A549 (cell line): ENCODE measurements around the gene ACP3.

Experiments
- CHD2 ChIP-seq: fragments of 150-350 bp; IDR thresholded peaks from 2 replicates; pipeline ENCODE4 v1.6.1; 2014; ENCODE audit warnings: low read length; ENCODE audit not compliant: partially characterized antibody
- CHD4 ChIP-seq: fragments of 200-600 bp; sonication (generic); IDR thresholded peaks from 2 replicates; pipeline ENCODE4 v1.6.1; 2016; ENCODE audit warnings: antibody characterized with exemption, mild to moderate bottlenecking, borderline replicate concordance
- EP300 ChIP-seq, 2 experiments: fragments of >200 bp; sonication (Bioruptor Twin); formaldehyde crosslinking; IDR thresholded peaks; 2 replicates in 1 of 2; 3 replicates in 1 of 2; pipeline ENCODE4 v1.6.1; 2016 to 2017
- HDAC2 ChIP-seq: fragments of 200-600 bp; sonication (generic); IDR thresholded peaks from 2 replicates; pipeline ENCODE4 v1.6.1; 2016
- MAZ ChIP-seq: fragments of 150-350 bp; IDR thresholded peaks from 2 replicates; pipeline ENCODE4 v1.6.1; 2014; ENCODE audit warnings: antibody characterized with exemption, low read depth, low read length, borderline replicate concordance
- POLR2A ChIP-seq: IDR thresholded peaks from 2 replicates; pipeline ENCODE4 v1.6.1; 2012; ENCODE audit warnings: mild to moderate bottlenecking, low read length
- TFCP2L1 ChIP-seq: fragments of 250-450 bp; sonication (Bioruptor Pico); IDR thresholded peaks from 2 replicates; pipeline ENCODE4 v1.5.0; 2021; ENCODE audit warnings: mild to moderate bottlenecking
- TF ChIP-seq, protein P1 (sequence below): fragments of >200 bp; sonication (Bioruptor Twin); formaldehyde crosslinking; IDR thresholded peaks from 3 replicates; pipeline ENCODE4 v1.5.1; 2016
- TF ChIP-seq, protein P2 (sequence below): IDR thresholded peaks from 2 replicates; pipeline ENCODE4 v1.6.1; 2012

DNA sequence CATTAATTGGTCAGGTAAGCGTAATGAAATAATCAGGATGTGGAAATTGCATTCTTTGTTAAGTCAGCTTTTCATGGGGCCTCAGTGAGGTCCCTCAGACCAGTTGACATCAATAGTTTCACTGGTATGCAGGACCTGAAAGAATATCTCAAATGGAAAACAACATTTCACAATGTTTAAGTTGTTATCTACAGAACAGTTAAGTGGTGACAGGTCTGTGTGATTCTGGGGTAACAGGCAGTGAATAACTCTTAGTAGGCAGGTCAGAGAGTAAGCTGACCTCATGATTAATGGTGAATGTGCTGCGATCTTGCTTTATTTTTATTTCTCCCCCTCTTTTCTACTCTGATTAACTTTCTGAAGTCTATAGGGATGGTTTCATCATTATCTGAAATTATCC, 28.9 kb upstream of the ACP3 start:
- TF ChIP-seq EP300 (IDR thresholded peaks at IDR 0.05) (no peak), TFCP2L1 (no peak), POLR2A (no peak), HDAC2 (no peak), CHD2 (no peak), MAZ (no peak), CHD4 (no peak)
- TF ChIP-seq, protein P1, sequence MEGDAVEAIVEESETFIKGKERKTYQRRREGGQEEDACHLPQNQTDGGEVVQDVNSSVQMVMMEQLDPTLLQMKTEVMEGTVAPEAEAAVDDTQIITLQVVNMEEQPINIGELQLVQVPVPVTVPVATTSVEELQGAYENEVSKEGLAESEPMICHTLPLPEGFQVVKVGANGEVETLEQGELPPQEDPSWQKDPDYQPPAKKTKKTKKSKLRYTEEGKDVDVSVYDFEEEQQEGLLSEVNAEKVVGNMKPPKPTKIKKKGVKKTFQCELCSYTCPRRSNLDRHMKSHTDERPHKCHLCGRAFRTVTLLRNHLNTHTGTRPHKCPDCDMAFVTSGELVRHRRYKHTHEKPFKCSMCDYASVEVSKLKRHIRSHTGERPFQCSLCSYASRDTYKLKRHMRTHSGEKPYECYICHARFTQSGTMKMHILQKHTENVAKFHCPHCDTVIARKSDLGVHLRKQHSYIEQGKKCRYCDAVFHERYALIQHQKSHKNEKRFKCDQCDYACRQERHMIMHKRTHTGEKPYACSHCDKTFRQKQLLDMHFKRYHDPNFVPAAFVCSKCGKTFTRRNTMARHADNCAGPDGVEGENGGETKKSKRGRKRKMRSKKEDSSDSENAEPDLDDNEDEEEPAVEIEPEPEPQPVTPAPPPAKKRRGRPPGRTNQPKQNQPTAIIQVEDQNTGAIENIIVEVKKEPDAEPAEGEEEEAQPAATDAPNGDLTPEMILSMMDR = no peak
- TF ChIP-seq, protein P2, sequence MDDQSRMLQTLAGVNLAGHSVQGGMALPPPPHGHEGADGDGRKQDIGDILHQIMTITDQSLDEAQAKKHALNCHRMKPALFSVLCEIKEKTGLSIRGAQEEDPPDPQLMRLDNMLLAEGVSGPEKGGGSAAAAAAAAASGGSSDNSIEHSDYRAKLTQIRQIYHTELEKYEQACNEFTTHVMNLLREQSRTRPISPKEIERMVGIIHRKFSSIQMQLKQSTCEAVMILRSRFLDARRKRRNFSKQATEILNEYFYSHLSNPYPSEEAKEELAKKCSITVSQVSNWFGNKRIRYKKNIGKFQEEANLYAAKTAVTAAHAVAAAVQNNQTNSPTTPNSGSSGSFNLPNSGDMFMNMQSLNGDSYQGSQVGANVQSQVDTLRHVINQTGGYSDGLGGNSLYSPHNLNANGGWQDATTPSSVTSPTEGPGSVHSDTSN = no peak
